COLO829 (cell line): Measurements from ENCODE around the gene DUS2.

ENCODE experiments used
- DNase-seq: peaks from one replicate; pipeline ENCODE4 v3.0.0; 2012; ENCODE audit warnings: low spot score

Gene DUS2

GRCh38 chr16:68046106-68046505, 23.0 kb downstream of the DUS2 start:
- no peak for DNase-seq

GRCh38 chr16:68047987-68048386, 24.9 kb downstream of the DUS2 start:
- no peak for DNase-seq

- DNase-seq, result no peak
Measured at GRCh38 chr16:68049449-68049848, 26.4 kb downstream of the DUS2 start.

- DNase-seq, result no peak
Measured at GRCh38 chr16:68055395-68055794, 32.3 kb downstream of the DUS2 start.

GRCh38 chr16:68059804-68060203, 36.7 kb downstream of the DUS2 start:
- DNase-seq, result no peak

- no peak for DNase-seq
Measured at GRCh38 chr16:68061396-68061795, 38.3 kb downstream of the DUS2 start.

GRCh38 chr16:68062910-68063393, 39.9 kb downstream of the DUS2 start:
- no peak for DNase-seq

- peak; percentile 40 for DNase-seq
Measured at GRCh38 chr16:68064791-68065365, 41.8 kb downstream of the DUS2 start.

- DNase-seq, result no peak
Measured at GRCh38 chr16:68065716-68066305, 42.7 kb downstream of the DUS2 start.

- no peak for DNase-seq
Measured at GRCh38 chr16:68066763-68067162, 43.7 kb downstream of the DUS2 start.

GRCh38 chr16:68068926-68069325, 45.8 kb downstream of the DUS2 start:
- no peak for DNase-seq

GRCh38 chr16:68069511-68070248, 46.6 kb downstream of the DUS2 start:
- no peak for DNase-seq

- no peak for DNase-seq
Measured at GRCh38 chr16:68070249-68070730, 47.2 kb downstream of the DUS2 start.

- DNase-seq, result no peak
Measured at GRCh38 chr16:68070806-68071517, 47.9 kb downstream of the DUS2 start.

- DNase-seq, result no peak
Measured at GRCh38 chr16:68071518-68071901, 48.4 kb downstream of the DUS2 start.

- no peak for DNase-seq
Measured at GRCh38 chr16:68072038-68072695, 49.1 kb downstream of the DUS2 start.

- DNase-seq, result no peak
Measured at GRCh38 chr16:68073902-68074760, 51.0 kb downstream of the DUS2 start.

GRCh38 chr16:68074850-68075555, 51.9 kb downstream of the DUS2 start:
- no peak for DNase-seq

GRCh38 chr16:68075980-68076379, 52.9 kb downstream of the DUS2 start:
- no peak for DNase-seq

GRCh38 chr16:68076560-68076959, 53.5 kb downstream of the DUS2 start:
- DNase-seq, result no peak
